Right atrium auricular region (tissue), 2 donors: Measurements from ENCODE around the gene SLFN12. TPM values are rescaled to one million over a fixed set of nuclear protein-coding genes. Genes with fewer than 3 reads are reported as not detected.

Experiments
- DNase-seq: peaks from one replicate; pipeline ENCODE4 v3.0.0-alpha.2; 2019; ENCODE audit warnings: low spot score
- H3K27ac ChIP-seq, 2 donors: fragments of 200-600 bp; sonication (generic); 1 replicate in 1 of 2; 2 replicates in 1 of 2; pipeline ENCODE4 v1.5.1; 2016 to 2019
- H3K27me3 ChIP-seq, 2 donors: fragments of 200-600 bp; sonication (generic); one replicate each; pipeline versions ENCODE4 v1.5.1 to v1.6.0; 2017 to 2019
- H3K36me3 ChIP-seq: fragments of 200-600 bp; sonication (generic); one replicate; pipeline ENCODE4 v1.5.1; 2016
- H3K4me1 ChIP-seq, 2 donors: fragments of 200-600 bp; sonication (generic); one replicate each; pipeline versions ENCODE4 v1.5.1 to v1.6.0; 2017 to 2019
- H3K4me3 ChIP-seq, 2 donors: fragments of 200-600 bp; sonication (generic); 1 replicate in 1 of 2; 2 replicates in 1 of 2; pipeline ENCODE4 v1.5.1; 2017 to 2019; ENCODE audit warnings: mild to moderate bottlenecking in 1 of 2, moderate library complexity in 1 of 2
- H3K9me3 ChIP-seq, 2 donors: fragments of 200-600 bp; sonication (generic); one replicate each; pipeline ENCODE4 v1.5.1; 2019
- CTCF ChIP-seq, 2 donors: fragments of 200-600 bp; sonication (generic); IDR thresholded peaks; one replicate each; pipeline ENCODE4 v1.5.1; 2019; ENCODE audit warnings: antibody characterized with exemption in 2 of 2
- total RNA-seq, 2 donors: library from RNA; depleted of rRNA; stranded (reverse); fragments of >200 nt; gene quantifications; one replicate each; pipeline ENCODE4 v1.1.0, GENCODE V29; 2016

The SLFN12 gene
- total RNA-seq, 2 donors from 2014 or later: 3.4 to 3.6 TPM

GRCh38 chr17:35377706-35378105, 54.6 kb downstream of the SLFN12 start:
- TF ChIP-seq CTCF (IDR thresholded peaks at IDR 0.05): no peak
- peak overlapping the region in 1 of 2 donors; percentile 26 for H3K27ac ChIP-seq
- no peaks in the 10 kb centered on the region for H3K36me3 ChIP-seq
- no peaks in the 10 kb centered on the region for H3K27me3 ChIP-seq
- no peak for DNase-seq
- H3K9me3 ChIP-seq: no peaks in the 10 kb centered on the region
- H3K4me1 ChIP-seq: peaks cover 0 to 10% of the 10 kb centered on the region in 2 donors
- H3K4me3 ChIP-seq: no peak overlapping the region

- Histone ChIP-seq H3K27ac (peak overlapping the region in 1 of 2 donors; percentile 26), H3K9me3 (no peaks in the 10 kb centered on the region), H3K4me1 (peaks cover 0 to 17% of the 10 kb centered on the region in 2 donors), H3K36me3 (no peaks in the 10 kb centered on the region), H3K4me3 (no peak overlapping the region), H3K27me3 (no peaks in the 10 kb centered on the region)
- no peak for TF ChIP-seq CTCF (IDR thresholded peaks at IDR 0.05)
- no peak for DNase-seq
These were observed 55.2 kb downstream of the SLFN12 start for GRCh38 chr17:35377068-35377467.

- Histone ChIP-seq H3K27me3 (no peaks in the 10 kb centered on the region), H3K4me1 (peaks cover 0 to 17% of the 10 kb centered on the region in 2 donors), H3K4me3 (peak overlapping the region in 1 of 2 donors; percentile 13), H3K9me3 (peaks cover 0 to 2% of the 10 kb centered on the region in 2 donors), H3K36me3 (no peaks in the 10 kb centered on the region), H3K27ac (peak overlapping the region; percentile 50 to 52)
- DNase-seq: no peak
- no peak for TF ChIP-seq CTCF (IDR thresholded peaks at IDR 0.05)
These were observed 56.1 kb downstream of the SLFN12 start for GRCh38 chr17:35376245-35376644.

- Histone ChIP-seq H3K4me3 (peak overlapping the region; percentile 67 to 72), H3K27ac (peak overlapping the region; percentile 92), H3K4me1 (peaks cover 0 to 17% of the 10 kb centered on the region in 2 donors), H3K27me3 (no peaks in the 10 kb centered on the region), H3K9me3 (peaks cover 0 to 13% of the 10 kb centered on the region in 2 donors), H3K36me3 (no peaks in the 10 kb centered on the region)
- DNase-seq: no peak
- TF ChIP-seq CTCF (IDR thresholded peaks at IDR 0.05): no peak
These were observed 57.4 kb downstream of the SLFN12 start for GRCh38 chr17:35374766-35375344.

- no peak for TF ChIP-seq CTCF (IDR thresholded peaks at IDR 0.05)
- H3K4me1 ChIP-seq: peaks cover 0 to 17% of the 10 kb centered on the region in 2 donors
- no peaks in the 10 kb centered on the region for H3K36me3 ChIP-seq
- H3K9me3 ChIP-seq: peaks cover 0 to 14% of the 10 kb centered on the region in 2 donors
- H3K27me3 ChIP-seq: no peaks in the 10 kb centered on the region
- H3K4me3 ChIP-seq: peak overlapping the region; percentile 67 to 72
- peak overlapping the region; percentile 92 for H3K27ac ChIP-seq
- DNase-seq: peak; percentile 70
These were observed 58.1 kb downstream of the SLFN12 start for GRCh38 chr17:35373984-35374765.
